Kidney glomerular epithelial cell (primary cell): ENCODE data around the gene CETN1.

Source experiments
- DNase-seq: peaks from one replicate; lab custom pipeline; 2025; lab: John Stamatoyannopoulos, UW

CETN1 gene

DNA sequence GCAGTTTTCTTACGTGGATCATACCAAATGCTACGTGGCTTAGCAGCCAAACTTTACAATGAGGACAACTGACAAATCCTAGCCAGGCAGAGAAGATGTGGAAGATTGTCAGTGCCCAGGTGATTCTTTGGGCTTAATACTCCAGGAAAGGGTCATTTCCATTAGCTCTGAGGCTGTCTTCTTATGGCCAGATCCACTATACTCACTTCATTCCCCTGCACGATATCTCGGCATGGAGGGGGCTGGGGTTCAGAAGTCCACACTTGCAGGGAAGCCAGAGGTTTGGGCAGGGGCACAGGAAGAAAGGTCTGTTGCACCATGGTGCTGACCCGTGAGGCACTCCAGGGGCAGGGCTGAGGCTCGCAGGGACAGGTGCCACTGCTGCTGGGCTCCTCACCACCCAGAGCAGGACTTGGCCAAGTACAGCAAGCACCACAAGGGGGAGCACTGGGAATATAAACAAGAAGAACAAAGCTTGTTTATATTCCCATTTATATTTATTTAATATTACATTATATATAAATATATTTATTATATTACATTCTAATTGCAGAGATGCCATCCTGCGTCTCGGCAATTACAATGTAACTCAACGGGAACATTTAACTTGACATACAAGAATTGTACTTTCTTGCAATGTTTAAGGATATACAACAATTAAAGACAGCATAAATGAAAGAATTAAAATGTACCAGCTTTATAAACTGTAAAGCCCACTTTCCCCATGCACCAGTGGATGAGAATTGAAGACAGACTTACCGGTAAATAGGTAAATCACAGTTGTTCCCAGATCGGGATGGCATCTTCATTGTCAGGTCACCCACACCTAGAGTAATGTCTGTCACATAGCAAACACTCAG lies 43.8 kb downstream of the CETN1 start:
- DNase-seq: peak; percentile 29

DNA sequence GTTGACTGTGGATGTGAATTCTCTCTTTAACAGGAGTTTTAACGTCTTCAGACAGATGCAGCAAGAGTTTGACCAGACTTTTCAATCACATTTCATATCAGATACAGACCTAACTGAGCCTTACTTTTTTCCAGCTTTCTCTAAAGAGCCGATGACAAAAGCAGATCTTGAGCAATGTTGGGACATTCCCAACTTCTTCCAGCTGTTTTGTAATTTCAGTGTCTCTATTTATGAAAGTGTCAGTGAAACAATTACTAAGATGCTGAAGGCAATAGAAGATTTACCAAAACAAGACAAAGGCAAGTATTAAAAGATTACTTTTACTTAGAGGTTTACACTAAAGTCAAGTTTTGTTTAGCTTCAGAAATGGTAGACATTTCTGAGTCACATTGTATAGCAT lies 47.1 kb downstream of the CETN1 start:
- DNase-seq: no peak

DNA sequence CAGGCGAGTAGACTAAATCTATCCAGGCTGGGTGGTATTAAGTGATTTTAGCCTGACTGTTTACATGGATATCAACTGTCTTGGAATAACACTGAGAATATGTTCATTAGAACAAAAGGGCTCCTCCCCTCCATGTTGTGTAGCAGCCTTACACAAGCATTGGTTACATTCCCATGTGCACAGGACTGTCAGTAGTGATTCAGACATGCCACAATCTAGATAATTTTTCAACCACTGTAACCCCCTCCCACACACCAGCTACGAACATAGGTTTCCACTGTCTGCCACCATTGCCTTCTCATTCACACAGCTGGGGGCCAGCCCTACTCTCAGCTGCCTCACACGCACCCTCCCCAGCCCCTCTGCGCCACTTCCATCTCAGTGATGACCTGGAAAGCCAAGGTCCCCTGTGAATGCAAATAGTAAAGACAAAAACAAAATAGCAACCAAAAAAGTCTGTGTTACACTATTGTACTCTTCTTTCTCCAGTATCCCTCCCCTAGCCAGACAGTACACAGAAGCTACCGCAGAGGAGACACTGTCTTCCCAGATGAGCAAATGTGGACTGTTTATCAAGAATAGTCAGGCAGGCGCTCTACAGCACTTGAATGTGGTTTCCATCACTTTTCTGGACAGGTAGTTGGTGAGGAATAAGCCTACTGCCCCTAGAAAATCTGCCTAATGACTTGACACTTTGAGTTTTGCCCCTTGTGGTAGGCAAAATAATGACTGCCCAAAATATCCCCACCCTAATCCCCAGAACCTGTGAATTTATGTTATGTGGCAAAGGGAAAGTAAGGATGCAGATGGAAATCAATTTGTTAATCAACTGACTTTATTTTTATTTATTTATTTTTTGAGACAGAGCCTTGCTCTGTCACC lies 49.3 kb downstream of the CETN1 start:
- no peak for DNase-seq

GRCh38 chr18:631560-631959 lies 51.4 kb downstream of the CETN1 start:
- DNase-seq: no peak
